ENCODE data around the gene ING1.
A peak's percentile ranks its signal among the peaks of the same experiment; 100 is the strongest.
"Not testable (repeated sequence)": the region's sequence is repeated elsewhere in the genome, so short reads cannot be mapped to it uniquely, and the experiment has no call there.

The ING1 gene

DNA sequence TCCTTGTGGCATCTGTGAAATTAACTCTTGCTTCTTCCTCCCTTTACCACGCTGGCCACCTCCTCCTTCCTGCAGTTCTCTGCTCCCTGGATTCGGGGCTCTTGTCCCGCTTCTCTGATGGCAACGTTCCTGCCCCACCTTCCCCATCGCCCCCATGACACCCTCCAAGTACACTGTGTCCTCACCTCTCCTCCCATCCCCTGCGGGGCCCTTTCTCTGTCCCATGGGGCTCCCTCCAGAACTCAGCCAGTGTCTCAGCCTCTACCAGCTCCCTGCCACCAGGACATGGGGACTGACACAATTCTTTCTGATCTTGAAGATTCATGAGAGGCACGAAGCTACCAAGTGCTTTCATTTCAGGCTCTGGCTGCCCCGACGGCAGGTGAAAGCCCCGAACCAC is 16.7 kb upstream of the ING1 start:
- no peak for DNase-seq

DNA sequence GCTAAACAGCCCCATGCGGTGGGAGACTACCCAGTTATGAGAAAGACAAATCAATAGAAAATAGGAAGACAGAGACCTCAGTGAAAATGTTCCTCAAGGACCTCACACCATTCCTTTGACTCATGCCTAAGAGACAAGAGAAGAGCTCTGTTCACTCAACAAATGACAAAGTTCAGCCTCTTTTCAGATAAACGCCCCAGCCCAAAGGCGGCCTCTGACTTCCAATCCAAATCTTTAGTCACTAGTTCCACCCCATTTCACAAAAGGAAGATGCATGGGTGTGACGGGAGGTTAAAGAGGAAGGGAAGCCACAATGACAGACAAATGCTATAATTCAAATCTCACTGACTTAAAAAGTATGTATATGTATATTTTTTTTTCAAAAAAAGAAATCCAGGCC is 15.7 kb upstream of the ING1 start:
- no peak for DNase-seq

DNA sequence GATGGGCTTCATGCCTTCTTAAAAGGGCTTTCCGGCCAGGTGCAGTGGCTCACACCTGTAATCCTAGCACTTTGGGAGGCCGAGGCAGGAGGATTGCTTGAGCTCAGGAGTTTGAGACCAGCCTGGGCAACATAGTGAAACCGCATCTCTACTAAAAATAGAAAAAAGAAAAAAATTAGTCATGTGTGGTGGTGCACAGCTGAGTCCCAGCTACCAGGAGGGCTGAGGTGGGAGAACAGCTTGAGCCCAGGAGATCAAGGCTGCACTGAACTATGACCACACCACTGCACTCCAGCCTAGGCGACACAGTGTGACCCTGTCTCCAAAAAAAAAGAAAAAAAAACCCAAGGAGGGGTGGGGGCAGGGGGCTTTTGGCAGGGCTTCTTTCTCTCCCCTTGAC is 14.8 kb upstream of the ING1 start:
- no peak for DNase-seq

DNA sequence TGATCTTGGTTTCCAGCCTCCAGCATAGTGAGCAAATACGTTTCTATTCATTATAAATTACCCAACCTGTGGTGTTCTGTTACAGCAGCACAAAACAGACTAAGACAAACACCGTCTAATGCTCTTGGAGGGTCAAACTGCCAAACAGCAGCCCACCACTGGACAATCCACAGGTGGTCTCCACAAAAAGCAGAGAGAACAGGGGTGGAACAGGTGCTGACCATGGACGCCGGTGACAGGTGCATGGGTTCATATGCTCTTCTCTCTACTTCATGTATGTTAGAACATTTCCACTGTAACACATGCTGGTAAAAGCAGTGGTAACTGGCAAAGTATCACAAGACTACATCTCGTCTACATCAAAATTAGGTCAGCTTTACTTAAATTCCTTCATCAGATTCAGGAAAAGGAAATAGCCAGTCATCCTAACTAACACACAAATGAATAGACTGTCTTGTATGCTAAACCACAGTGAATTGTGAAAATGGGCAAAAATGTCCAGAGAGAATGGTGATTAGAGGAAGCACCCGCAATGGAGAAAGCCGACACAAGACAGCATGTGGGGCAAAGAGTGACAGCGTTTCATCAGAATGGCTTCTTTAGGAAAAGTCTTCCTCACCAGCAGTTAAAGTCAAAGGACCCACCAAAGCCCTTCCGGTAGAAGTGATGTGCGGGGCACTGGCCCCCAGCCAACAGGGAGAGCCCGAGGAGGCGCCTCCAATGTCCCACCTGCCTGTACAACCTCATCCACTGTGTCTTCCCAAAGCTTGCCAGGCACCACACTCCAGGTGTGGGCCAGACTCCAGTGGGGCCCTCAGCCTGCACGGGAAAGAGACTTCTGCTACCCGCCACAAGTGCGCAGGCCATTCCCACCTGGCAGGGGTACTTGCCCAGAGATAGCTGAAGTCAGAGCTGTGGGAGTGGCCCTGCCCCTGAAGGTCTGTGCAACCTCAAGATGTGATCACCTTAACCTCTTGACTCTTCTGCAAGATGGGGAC is 14.1 kb upstream of the ING1 start:
- DNase-seq, result no peak

DNA sequence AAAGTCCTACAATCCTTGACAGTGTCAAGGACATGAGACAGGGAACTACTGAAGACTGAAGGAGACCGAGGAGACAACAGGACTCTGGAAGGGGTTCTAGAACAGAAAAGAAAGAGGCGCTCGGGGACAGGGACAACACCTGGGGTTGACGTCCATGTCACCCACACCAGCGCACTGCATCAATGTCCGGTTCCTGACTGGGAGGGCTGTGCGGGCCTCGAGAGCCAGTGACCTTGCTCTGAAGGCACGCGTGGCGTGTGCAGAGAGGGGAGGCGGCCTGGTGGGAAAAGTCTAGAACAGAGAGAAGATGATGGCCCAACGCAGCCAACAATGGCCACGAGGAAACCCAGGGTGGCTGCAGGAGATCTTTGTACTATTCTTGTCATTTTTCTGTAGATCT is 13.3 kb upstream of the ING1 start:
- no peak for DNase-seq

DNA sequence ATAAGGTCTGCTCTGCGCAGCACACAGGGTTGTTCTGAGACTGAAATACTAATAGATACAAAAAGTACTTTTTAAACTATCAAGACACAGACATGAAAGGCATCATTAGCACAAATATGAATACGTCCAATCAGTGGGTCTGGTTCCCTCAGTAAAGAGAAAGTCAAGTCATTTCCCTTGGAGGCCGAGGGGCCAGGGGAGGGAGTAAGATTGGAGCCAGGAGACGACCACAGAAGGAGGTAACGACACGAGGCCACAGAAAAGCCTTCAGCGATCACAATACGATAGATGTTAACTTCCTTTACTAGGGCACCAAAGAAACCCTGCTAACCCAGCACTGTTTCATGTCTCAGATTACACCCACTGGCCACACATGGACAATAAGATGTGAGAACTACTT is 12.9 kb upstream of the ING1 start:
- no peak for DNase-seq

DNA sequence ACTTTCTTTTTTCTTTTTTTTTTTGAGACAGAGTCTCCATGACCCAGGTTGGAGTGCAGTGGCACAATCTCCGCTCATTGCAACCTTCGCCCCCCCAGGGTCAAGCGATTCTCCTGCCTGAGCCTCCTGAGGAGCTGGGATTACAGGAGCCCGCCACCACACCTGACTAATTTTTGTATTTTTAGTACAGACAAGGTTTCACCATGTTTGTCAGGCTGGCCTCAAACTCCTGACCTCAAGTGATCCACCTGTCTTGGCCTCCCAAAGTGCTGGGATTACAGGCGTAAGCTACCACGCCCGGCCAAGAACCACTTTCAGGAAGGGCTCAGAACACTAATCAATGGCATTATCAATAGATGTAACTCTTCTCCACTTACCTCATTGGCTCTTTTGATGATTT is 12.4 kb upstream of the ING1 start:
- DNase-seq, result not testable (repeated sequence)

DNA sequence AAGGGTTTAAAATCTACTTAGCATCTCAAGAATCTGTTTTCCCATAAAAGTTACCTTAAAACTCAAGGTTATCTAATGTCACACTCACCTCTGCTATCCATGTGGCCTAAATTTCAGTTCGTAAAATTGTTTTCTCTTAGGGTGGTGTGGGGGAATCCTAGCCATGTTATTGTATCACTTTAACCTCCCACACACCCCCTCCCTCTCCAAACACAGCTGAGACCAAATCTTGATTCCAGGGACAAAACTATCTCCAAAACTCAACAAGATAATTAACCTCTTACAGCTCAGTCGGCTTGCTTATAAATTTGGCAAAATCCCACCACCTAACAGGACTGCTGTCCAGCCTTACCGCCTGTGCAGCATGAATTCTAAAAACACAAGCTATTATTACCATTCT is 11.4 kb upstream of the ING1 start:
- no peak for DNase-seq

DNA sequence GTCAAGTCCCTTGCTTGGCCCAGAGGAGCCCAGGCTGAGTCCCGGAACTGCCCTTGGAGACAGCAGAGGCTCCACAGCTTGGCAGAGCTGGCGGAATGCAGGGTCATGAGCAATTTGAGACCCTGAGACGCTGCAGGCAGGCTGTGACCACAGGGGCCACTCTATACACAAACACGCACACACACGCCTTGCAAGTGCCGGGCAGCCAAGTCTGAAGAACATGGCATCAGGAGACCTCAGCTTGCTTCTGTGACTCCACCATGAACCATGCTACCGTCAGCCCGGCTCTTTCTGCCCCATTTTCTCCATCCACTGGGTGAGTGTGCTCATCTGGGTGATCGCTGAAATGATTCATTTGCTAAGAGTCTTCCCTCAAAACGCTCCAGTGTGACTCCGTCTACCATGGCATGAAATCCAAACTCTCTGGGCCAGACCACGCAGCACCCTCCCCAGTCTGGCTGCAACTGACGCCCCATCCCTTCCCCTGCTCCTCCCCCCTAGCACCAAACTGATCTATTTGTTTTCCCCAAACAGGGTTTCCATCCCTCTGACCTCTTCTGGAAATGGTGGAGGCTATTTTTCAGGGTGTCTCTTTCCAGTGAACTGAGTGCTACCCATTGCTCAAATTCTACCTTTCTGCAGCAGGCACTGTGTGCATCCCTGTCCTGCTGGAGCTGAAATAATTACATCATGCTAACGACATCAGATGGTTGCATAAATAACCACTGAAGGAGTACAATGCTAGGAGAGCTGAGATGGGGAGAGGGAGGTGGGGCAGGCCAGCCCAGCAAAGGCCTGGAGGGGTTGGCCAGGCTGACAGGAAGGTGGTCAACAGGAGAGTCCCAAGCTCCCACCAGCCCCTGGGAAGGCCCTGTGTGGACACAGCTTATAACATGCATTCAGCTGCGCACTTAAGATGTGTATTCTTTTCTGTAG is 10.6 kb upstream of the ING1 start:
- DNase-seq, result no peak

DNA sequence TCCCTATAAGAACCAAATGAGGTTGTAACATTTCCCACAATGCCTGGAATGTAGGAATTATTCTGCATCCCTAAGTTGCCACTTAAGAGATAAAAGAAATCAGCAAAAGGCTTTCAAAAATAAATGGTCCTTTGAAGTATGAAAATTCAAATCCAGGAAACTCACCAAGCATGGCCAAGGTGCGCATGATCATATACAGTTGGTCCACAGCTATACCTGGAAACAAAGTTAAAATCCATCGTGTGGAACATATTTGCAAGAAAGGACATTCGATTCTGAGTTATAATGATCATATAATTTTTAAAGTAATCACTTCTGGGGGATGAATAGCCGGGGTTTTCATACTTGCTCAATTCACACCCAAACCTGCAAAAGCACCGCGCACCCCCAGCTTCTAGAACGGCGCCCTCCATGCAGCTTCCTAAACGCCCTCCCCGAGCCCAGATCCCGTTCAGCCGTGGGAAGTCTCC is 8.1 kb upstream of the ING1 start:
- DNase-seq, result peak in 1 of 2 experiments; percentile 3

DNA sequence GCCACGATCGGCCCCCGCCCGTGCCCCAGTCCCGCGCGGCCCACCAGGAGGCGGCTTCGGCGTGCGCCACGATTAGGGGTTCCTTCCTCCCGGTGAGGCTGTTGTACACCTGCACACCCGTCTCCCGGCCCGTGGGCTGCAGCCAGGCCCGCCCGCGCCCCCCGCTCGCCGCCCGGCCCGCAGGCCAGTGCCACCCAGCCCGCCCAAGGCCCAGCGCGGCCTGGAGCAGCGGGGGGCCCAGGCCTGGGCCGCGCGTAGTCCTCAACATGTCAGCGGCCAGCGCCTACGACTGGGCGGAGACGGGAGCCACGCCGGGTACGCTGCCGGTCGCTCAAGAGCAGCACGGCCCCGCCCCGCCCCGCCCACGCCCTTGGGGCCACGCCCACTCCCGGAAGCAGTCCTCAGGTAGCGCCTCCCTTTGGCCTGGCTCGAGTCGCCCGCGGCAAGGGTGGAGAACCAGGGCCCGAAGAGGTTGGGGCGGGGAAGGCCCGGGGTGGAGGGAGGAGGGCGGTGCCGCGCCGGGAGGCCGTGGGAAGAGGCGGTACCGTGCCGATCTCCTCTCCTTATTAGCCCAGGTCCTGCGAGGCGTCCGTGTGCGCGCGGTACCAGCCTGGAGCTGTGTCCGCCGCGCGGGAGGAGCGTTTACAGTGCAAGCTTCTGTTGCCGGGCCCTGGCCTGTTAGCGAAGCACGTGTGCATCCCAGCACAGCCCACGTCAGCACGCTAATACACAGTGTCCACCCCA is 7.5 kb upstream of the ING1 start, which contains the start of gene CARS2:
Gene CARS2, minus strand, starts transcription at position 291 of the 744 bp plus-strand sequence. Its CDS starts 23 bp downstream, at position 268.
- DNase-seq, result peak; percentile 94 to 96

DNA sequence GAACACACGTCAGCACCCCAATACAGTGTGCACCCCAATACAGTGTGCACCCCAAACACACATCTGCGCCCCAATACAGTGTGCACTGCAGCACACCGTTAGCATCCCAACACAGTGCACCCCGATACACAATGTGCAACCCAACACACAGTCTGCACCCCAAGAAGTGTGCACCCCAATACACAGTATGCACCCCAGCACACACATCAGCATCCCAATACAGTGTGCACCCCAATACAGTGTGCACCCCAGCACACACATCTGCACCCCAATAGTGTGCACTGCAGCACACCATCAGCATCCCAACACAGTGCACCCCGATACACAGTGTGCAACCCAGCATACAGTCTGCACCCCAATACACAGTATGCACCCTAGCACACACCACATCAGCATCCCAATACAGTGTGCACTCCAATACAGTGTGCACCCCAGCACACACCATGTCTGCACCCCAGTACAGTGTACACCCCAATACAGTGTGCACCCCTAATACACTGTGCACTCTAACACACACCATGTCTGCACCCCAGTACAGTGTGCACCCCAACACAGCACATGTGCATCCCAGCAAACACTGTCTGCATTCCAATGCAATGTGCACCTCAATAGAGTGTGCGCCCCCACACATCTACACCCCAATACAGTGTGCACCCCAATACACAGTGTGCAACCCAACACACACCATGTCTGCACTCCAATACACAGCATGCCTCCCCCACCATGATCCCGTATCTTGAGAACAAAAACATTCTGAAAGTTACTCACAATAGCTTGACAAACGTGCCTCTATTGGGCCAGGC is 6.7 kb upstream of the ING1 start:
- no peak for DNase-seq

DNA sequence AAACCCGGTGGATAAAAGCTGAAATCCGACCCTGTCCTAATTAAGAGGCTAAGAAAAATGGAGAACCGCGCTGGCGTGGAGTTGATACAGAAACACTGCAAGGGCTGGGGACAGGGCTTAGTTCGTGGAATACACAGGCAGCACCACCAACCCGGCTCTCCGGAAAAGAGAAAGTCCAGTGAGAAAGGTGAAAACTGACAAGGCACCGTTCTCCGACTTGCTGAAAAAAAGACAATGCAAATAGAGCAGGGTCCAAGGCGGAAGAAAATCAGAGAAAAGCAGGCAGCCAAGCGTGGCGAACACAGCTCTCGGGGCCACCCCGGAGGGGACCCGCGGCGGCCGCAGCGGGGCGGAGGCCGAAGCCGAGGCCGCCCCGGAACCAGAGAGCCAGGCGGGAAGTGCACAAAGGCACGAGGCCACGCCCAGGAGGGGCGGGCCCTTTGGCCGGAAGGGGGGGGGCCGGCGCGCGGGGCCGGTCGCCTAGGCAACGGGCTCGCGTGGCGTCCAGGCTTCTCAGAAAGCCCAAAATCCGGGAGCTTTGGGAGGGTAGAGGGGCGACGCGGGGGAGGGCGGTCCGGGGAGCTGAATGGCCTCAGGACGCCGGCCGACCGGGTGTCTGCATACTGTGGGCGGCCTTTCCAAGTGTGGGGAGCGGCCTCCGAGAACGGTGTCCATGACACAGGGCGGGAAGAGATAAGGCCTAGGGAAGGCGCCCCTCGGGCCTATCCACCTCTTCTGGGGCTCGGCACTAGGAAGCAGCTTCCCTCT is 1.2 kb upstream of the ING1 start:
- DNase-seq, result peak; percentile 90 to 92

DNA sequence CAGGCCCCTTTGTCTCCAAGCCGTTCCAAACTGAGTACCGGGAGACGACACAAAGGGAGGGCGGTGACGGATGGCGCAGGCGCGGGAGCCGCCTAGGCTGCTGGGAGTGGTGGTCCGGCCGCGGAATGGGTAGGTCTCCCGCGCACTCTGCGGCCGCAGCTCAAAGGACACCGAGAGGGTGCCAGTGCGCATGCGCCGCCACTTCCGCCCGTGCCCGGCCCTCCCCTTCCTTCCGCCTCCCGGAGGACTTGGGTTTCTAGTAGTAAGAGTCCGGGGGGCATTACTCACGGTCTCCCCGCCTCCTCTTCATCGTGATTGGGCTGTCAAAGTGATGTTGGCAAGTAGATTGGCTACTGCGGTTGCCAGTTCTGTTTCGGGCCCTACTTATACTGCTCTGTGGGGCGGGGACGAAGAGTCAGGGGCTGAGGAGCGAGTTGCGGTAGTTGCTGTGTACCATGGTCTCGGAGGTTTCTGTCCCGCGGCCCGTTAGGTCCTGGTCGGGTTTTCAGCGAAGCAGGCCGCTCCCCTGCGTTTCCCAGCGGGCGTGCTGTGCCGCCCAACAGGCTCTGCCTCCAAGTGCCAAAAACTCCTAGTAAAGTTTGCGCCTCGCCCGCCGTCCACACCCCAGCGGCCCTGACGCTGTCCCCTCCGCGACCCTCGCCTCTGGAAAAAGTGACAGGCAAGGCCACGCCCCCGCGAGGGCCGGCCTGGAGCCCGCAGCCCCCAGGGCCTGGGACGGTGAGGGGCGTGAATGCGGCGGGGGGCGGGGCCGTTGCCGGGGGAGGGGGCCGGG is 455 bp upstream of the ING1 start:
- DNase-seq, result peak; percentile 98

DNA sequence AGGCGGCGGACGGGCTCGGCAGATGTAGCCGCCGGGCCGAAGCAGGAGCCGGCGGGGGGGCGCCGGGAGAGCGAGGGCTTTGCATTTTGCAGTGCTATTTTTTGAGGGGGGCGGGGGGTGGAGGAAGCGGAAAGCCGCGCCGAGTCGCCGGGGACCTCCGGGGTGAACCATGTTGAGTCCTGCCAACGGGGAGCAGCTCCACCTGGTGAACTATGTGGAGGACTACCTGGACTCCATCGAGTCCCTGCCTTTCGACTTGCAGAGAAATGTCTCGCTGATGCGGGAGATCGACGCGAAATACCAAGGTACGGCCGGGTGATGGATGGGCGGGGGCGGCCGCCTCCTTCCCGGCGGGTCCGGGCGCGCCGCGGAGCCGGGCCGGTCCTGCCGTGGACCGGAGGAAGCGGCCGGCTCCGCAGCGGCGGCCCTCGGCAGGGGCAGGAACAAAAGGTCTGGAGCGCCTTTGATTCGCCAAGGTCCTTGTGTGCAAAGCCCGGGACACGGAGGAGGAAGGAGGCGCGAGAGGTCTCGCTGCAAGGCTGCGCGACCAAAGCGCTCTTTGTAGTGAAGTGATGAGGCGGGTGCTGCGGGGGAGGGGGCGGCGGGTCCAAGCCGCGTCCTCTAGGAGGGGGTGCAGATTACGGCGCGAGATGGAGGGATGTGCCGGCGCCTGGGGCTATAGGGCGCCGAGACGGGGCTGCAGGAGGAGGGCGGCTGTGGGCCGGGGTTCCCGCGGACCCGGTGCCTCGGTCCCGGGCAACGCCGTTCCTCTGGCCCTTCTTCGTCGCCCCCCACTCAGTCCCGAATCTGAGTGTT is 689 bp downstream of the ING1 start:
- peak; percentile 29 to 51 for DNase-seq

DNA sequence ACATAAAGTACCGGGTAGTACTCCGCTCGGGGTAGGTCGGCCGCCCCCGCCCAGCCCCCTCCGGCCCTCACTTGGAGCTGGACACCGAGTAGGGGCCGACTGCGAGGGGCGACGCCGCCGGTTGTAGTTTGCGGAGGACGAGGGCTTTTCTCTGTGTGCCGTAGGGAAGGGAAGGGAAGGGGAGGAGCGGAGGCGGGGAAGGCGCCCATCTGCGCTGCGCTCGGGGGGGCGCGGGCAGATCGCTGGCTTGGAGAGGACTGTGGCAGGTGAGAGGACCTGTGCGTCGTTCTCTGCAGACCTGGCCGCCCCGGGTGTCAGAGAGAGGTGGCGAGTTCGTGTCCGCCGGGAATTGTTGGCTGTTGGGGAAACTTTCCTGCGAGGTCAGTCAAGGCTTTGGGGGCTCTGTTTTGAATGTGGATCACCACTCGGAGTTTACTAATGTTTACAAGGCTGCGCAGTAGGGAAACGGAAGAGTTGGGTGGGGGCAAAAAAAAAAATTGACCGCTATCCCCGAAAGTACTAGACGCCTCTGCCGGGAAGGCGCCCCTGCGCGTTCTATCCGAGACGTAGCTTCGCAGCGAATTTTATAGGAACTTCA is 1.4 kb downstream of the ING1 start:
- peak; percentile 59 to 76 for DNase-seq

DNA sequence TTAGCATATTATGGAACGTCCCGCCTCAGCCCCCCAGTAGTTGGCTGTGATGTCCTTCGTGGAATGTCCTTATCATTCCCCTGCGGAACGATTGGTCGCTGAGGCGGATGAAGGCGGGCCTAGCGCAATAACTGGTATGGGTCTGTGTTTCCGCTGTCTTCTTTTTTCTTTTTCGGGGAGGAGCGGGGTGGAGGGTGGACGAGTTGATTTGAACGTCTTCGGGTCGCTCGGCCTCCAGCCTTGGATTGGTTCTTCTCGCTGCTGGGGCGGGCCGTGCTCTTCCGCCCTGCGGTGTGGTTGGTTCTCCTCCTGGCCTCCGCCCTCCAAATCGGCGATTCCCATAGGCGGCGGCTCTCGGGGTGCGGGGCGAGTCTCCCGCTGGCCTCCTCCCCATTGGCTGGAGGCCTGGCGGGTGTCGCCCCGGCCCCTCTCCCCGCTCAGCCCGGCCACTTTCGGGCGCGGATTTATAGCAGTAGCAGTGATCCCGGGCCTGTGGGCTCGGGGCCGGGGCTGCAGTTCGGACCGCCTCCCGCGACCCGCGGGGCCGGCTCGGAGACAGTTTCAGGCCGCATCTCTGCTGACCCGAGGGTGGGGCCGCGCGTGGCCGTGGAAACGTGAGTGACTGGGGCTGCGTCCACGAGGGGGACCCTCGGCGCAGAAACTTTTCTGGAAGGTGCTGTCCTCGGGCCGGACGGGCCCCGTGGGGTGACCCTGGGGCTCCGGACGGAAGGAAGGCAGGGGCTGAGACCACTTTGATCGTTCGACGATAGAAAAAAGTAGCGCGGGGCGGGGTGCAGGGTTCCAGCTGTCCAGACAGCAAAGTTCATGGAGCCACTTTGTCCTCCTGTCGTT is 2.1 kb downstream of the ING1 start:
- DNase-seq, result peak; percentile 98 to 99

DNA sequence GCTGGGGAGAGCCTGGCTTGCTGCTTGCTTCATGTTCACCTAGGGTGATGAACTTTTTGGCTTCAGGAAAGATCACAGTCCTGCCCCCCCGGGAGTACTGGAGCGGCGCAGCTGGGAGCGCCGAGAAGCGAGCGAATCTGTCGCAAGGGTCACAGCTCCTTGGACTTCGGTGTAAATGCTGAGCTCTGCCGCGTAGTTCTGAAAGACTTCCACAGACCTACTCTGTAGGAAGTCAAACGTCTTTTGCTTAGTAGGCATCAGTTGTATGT is 2.7 kb downstream of the ING1 start:
- DNase-seq, result no peak

Measured in NCI-H2081 (cell line).